Heart left ventricle (tissue), 16 donors: ENCODE measurements around the gene SCAND1. TPM values are rescaled to one million over a fixed set of nuclear protein-coding genes. Genes with fewer than 3 reads are reported as not detected.

Experiments
- ATAC-seq, 4 donors: fragments of 200-7000 bp; cut with Tn5 transposase; one replicate each; pipeline ENCODE4 v1.9.1; 2020 to 2022; ENCODE audit warnings: moderate library complexity in 4 of 4, mild to moderate bottlenecking in 3 of 4, moderate number of reproducible peaks in 1 of 4
- DNase-seq, 5 donors: peaks; one replicate each; pipeline ENCODE4 v3.0.0-alpha.2; 2020
- H3K27ac ChIP-seq, 12 donors: fragments of 200-600 bp; sonication (generic) in 4 of 12; one replicate each; pipeline versions ENCODE4 v1.5.0 to v1.8.0; 2016 to 2022; ENCODE audit warnings: mild to moderate bottlenecking in 2 of 12
- H3K27me3 ChIP-seq, 9 donors: fragments of 200-600 bp; sonication (generic) in 2 of 9; one replicate each; pipeline versions ENCODE4 v1.5.1 to v1.8.0; 2016 to 2022; ENCODE audit warnings: mild to moderate bottlenecking in 3 of 9
- H3K36me3 ChIP-seq, 9 donors: fragments of 200-600 bp; sonication (generic) in 2 of 9; one replicate each; pipeline versions ENCODE4 v1.5.0 to v1.8.0; 2018 to 2022; ENCODE audit warnings: mild to moderate bottlenecking in 2 of 9
- H3K4me1 ChIP-seq, 12 donors: fragments of 200-600 bp; sonication (generic) in 4 of 12; one replicate each; pipeline versions ENCODE4 v1.5.0 to v1.8.0; 2016 to 2022; ENCODE audit warnings: mild to moderate bottlenecking in 3 of 12
- H3K4me3 ChIP-seq, 12 donors: fragments of 200-600 bp; sonication (generic) in 4 of 12; one replicate each; pipeline versions ENCODE4 v1.5.0 to v1.8.0; 2017 to 2022; ENCODE audit warnings: mild to moderate bottlenecking in 9 of 12, moderate library complexity in 4 of 12
- H3K9me3 ChIP-seq, 12 donors: fragments of 200-600 bp; sonication (generic) in 4 of 12; one replicate each; pipeline versions ENCODE4 v1.5.0 to v1.8.0; 2016 to 2022; ENCODE audit warnings: mild to moderate bottlenecking in 1 of 12
- POLR2A ChIP-seq, 2 donors: fragments of 450-650 bp; IDR thresholded peaks; one replicate each; pipeline ENCODE4 v1.6.1; 2017; ENCODE audit warnings: antibody characterized with exemption in 2 of 2, mild to moderate bottlenecking in 2 of 2, moderate library complexity in 2 of 2
- WGBS, 4 donors: extraction: QIAGEN DNeasy Blood & Tissue Kit in 2 of 4; methylation state at CpG; one replicate each; pipeline versions ENCODE4 v1.1.5 to v1.1.7; 2013 to 2018; 5-methylcytosine and 5-hydroxymethylcytosine counted together
- intact Hi-C, 10 donors: fragments of 100-400 bp; cut with DNase I; formaldehyde crosslinking; loops; one replicate each; pipeline versions ENCODE4 v1.11.1 to v1.14.2; 2022
- polyA plus RNA-seq, 2 donors: library from polyadenylated mRNA; stranded (reverse); fragments of 200-250 nt; gene quantifications; one replicate each; pipeline ENCODE4 v1.2.3, GENCODE V29; 2013
- total RNA-seq, 9 donors: library from RNA; depleted of rRNA in 2 of 9; stranded (reverse); fragments of >200 nt in 2 of 9; fragmentation: NEBNext Ultra II Directional in 3 of 9; extraction: Animal tissue kit (Norgen Biotek cat#: 25700) in 3 of 9; gene quantifications; one replicate each; pipeline versions ENCODE4 v1.1.0 to v1.2.4, GENCODE V29; 2016 to 2023
- TF ChIP-seq, protein P1 (sequence below), 12 donors: fragments of 200-600 bp; sonication (generic) in 4 of 12; IDR thresholded peaks; one replicate each; pipeline versions ENCODE4 v1.5.0 to v1.8.0; 2018 to 2022; ENCODE audit warnings: antibody characterized with exemption in 12 of 12, mild to moderate bottlenecking in 5 of 12
- donor health status: ischemic (EF 13 %, LVEDD 7.1; RV severe dilation, severe dysfunction).
- donor health status: healthy with polysubstance abuse.
- donor health status: DM: no; HTN: yes; CAD: no.
- donor health status: DM: no; HTN: no; CAD: no.
- donor health status: ischemic (EF 25% LVEDD 6.9; RV normal size, moderate dysfunction).
- donor health status: ischemic (EF 25% LVEDD 5.7; RV mildly dilated, moderate dysfunction).
- donor health status: healthy.
- donor health status: DM: yes; HTN: yes; CAD: no.
- donor health status: ischemic (EF 35%, LVEDD 5.7; RV mildly dilated, moderate dysfunction).
- donor health status: nonischemic (EF 11% LVEDD 7.7; RV severe dilation, severe dysfunction).
- donor health status: DM: yes; HTN: yes; CAD: no.
- donor health status: PGD.
- donor health status: ischemic (EF 29% LVEDD 5.4; RV normal size, mild dysfunction).
- donor health status: nonischemic (EF 23%, LVEDD 6.1; RV moderate dilation, normal function).

The SCAND1 gene
- total and polyA plus RNA-seq, 11 donors = 30.8 to 133 (median 50.6) TPM

- DNase-seq (no peak), ATAC-seq (no peak)
- Histone ChIP-seq H3K9me3 (no peaks in the 10 kb centered on the region), H3K36me3 (peaks cover 0 to 80% (median 62%) of the 10 kb centered on the region in 9 donors), H3K27ac (no peak overlapping the region), H3K4me3 (no peak overlapping the region), H3K4me1 (no peaks in the 10 kb centered on the region), H3K27me3 (no peaks in the 10 kb centered on the region)
- TF ChIP-seq POLR2A (IDR thresholded peaks at IDR 0.05) = no peak
- TF ChIP-seq, protein P1, sequence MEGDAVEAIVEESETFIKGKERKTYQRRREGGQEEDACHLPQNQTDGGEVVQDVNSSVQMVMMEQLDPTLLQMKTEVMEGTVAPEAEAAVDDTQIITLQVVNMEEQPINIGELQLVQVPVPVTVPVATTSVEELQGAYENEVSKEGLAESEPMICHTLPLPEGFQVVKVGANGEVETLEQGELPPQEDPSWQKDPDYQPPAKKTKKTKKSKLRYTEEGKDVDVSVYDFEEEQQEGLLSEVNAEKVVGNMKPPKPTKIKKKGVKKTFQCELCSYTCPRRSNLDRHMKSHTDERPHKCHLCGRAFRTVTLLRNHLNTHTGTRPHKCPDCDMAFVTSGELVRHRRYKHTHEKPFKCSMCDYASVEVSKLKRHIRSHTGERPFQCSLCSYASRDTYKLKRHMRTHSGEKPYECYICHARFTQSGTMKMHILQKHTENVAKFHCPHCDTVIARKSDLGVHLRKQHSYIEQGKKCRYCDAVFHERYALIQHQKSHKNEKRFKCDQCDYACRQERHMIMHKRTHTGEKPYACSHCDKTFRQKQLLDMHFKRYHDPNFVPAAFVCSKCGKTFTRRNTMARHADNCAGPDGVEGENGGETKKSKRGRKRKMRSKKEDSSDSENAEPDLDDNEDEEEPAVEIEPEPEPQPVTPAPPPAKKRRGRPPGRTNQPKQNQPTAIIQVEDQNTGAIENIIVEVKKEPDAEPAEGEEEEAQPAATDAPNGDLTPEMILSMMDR (IDR thresholded peaks at IDR 0.05) = no peak
- 95 to 100% (median 97%) methylated on average over 2 of the region's 2 CpGs for WGBS, 4 donors
- intact Hi-C loops = no loop called here
Observed at GRCh38 chr20:35929301-35929700, 25.0 kb downstream of the SCAND1 start.

- WGBS, 4 donors = 98 to 99% (median 99%) methylated on average over 3 of the region's 3 CpGs
- Histone ChIP-seq H3K4me3 (no peak overlapping the region), H3K4me1 (no peaks in the 10 kb centered on the region), H3K27ac (no peak overlapping the region), H3K36me3 (peaks cover 0 to 89% (median 60%) of the 10 kb centered on the region in 9 donors), H3K9me3 (no peaks in the 10 kb centered on the region), H3K27me3 (no peaks in the 10 kb centered on the region)
- intact Hi-C loops = no loop called here
- no peak for ATAC-seq
- TF ChIP-seq, protein P1 (IDR thresholded peaks at IDR 0.05) = no peak
- TF ChIP-seq POLR2A (IDR thresholded peaks at IDR 0.05) = no peak
- DNase-seq = no peak
Observed at GRCh38 chr20:35920523-35920922, 33.8 kb downstream of the SCAND1 start.

GRCh38 chr20:35918021-35918420 is 36.3 kb downstream of the SCAND1 start:
- 67 to 94% (median 77%) methylated on average over 1 of the region's 1 CpG for WGBS, 4 donors
- Histone ChIP-seq H3K27ac (no peak overlapping the region), H3K4me3 (no peak overlapping the region), H3K27me3 (no peaks in the 10 kb centered on the region), H3K4me1 (no peaks in the 10 kb centered on the region), H3K9me3 (no peaks in the 10 kb centered on the region), H3K36me3 (peaks cover 0 to 98% (median 84%) of the 10 kb centered on the region in 9 donors)
- no peak for TF ChIP-seq POLR2A (IDR thresholded peaks at IDR 0.05)
- intact Hi-C loops = no loop called here
- DNase-seq (no peak), ATAC-seq (no peak)

DNA sequence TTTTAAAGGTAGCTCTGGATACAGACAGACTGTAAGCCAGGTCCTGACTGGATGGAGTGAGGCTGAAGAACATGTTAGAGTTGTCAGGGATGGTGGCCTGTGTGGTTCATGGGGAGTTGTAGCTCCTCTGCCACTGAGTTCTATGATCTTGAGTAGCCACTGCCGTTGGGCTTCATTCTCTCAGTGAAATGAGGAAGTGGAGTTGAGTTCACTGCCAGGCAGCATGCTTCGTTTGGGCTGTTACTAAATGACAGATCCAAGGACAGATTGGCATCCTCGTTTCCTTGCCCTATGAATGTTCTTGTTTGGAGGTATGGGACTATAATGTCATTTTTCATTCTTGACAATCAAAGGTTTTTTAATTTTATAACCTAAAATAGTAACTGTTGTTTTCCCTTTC is 37.2 kb downstream of the SCAND1 start:
- H3K4me3 ChIP-seq = no peak overlapping the region
- no peaks in the 10 kb centered on the region for H3K4me1 ChIP-seq
- no peaks in the 10 kb centered on the region for H3K27me3 ChIP-seq
- TF ChIP-seq, protein P1 (IDR thresholded peaks at IDR 0.05) = no peak
- no peak for TF ChIP-seq POLR2A (IDR thresholded peaks at IDR 0.05)
- DNase-seq (no peak), ATAC-seq (no peak)
- no peaks in the 10 kb centered on the region for H3K9me3 ChIP-seq
- peaks cover 0 to 98% (median 91%) of the 10 kb centered on the region in 9 donors for H3K36me3 ChIP-seq
- intact Hi-C loops = no loop called here
- H3K27ac ChIP-seq = no peak overlapping the region
- 70 to 78% (median 76%) methylated on average over 3 of the region's 3 CpGs for WGBS, 4 donors

DNA sequence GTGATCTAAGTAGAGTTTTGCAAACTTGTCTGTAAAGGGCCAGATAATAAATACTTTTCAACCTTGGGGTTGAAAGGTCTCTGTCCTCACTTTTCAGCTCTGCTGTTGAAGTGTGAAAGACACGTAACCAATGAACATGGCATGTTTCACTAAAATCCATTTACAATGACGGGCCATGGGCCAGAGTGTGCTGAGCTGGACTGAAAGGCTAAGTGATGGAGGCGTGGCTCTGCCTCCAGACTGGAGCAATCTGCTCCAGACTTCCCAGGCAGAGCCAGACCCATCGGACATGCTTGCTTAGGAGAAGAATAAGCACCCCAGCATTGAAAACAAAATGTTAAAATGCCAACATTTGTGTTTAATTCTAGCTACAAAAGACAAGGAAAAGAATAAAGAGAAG is 41.4 kb downstream of the SCAND1 start:
- peaks cover 0 to 68% (median 58%) of the 10 kb centered on the region in 9 donors for H3K36me3 ChIP-seq
- H3K27me3 ChIP-seq = no peaks in the 10 kb centered on the region
- peaks cover 0 to 9% (median under 1%) of the 10 kb centered on the region in 12 donors for H3K4me1 ChIP-seq
- no peak for TF ChIP-seq POLR2A (IDR thresholded peaks at IDR 0.05)
- TF ChIP-seq, protein P1 (IDR thresholded peaks at IDR 0.05) = no peak
- no peak overlapping the region for H3K4me3 ChIP-seq
- ATAC-seq (no peak), DNase-seq (no peak)
- no peaks in the 10 kb centered on the region for H3K9me3 ChIP-seq
- 72 to 87% (median 78%) methylated on average over 4 of the region's 4 CpGs for WGBS, 4 donors
- intact Hi-C loops = no loop called here
- H3K27ac ChIP-seq = no peak overlapping the region
